Measurements from ENCODE around the gene ATG9A. TPM values are rescaled to one million over a fixed set of nuclear protein-coding genes. Genes with fewer than 3 reads are reported as not detected.

Gene ATG9A, protein sequence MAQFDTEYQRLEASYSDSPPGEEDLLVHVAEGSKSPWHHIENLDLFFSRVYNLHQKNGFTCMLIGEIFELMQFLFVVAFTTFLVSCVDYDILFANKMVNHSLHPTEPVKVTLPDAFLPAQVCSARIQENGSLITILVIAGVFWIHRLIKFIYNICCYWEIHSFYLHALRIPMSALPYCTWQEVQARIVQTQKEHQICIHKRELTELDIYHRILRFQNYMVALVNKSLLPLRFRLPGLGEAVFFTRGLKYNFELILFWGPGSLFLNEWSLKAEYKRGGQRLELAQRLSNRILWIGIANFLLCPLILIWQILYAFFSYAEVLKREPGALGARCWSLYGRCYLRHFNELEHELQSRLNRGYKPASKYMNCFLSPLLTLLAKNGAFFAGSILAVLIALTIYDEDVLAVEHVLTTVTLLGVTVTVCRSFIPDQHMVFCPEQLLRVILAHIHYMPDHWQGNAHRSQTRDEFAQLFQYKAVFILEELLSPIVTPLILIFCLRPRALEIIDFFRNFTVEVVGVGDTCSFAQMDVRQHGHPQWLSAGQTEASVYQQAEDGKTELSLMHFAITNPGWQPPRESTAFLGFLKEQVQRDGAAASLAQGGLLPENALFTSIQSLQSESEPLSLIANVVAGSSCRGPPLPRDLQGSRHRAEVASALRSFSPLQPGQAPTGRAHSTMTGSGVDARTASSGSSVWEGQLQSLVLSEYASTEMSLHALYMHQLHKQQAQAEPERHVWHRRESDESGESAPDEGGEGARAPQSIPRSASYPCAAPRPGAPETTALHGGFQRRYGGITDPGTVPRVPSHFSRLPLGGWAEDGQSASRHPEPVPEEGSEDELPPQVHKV
- 38.8 and 51.2 TPM in 2 replicates for total RNA-seq

DNA sequence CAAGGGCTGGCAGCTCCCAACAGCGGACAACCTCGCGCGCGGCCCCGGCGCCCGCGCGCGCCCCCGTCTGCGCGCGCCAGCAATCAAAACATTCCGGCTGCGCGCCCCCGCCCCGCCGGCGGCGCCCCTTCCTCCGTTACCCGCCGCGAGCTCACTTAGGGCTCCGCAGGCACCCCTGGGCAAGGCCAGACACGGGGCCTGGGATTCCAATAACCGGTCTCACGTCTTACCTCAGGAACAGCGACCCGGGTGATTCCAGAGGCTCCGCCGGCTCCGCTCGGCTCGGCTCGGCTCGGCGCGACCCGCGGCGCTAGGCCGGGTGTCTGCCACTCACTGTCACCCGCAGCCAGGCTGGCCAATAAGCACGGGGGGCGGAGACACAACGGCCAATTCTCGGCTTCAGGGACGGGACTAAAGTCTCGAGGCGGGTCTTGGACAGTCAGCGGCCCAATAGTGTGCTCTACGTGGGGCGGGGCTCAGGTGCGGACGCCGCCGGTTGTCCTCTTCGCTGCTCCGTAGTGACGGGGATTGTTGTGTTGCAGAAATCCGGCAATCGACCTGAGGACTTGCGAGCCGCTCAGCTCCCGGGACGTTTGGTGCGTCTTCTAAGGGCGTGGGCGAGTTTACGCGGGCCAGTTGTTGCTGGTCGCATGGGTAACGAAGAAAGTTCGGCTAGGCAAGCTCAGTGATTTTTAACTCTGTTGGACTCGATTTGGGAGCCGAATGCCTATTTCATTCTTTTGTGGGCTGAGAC, at the start of gene ATG9A, which contains the start of gene ANKZF1:
Gene ATG9A (minus strand): TSS at position 332 of the 754 bp plus-strand sequence. CDS start 1,612 bp downstream, outside the sequence.
Gene ANKZF1 (plus strand): TSS at position 502 of the 754 bp plus-strand sequence. CDS start 452 bp downstream, outside the sequence.

DNA sequence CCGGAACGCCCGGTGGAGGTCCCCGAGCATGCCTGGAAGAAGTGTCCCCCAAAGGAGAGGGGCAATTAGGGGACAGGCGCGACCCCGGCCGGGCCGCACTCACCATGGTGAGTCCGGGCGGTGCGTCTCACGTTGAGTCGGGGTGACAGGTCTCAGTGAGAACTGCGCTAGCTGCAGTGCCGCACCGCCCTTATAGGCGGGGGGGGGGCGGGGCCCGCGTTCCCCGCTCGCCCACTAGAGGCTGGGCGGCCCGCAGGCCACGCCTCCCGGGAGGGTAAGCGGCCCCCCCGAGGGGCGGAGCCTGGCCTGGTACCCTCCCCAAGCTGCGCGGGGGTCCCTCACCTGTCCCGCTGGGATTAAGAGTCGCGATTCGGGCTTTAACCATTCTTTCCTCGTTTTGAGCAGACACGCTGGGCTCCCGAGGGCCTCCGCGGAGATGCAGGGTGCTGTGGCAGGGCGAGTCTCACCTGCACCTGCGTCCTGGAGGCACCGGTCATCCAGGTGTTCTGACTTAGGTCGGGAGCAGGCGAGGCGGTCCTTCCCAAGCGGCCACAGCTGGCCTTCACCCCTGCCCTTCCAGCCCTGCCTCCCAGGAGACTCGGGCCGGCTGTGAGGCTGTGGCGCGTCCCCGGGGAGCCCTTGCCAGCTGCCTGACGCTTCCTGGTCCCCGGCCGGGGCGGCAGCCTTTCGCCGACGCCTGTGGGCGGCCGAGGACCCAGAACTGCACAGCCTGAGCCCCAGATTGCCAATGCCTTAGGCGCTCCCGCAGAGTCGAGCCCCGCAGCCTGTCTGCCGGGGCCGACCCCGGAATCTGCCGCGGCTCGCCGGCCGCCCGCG, 24.5 kb upstream of the ATG9A start, which contains the start of gene TUBA4A:
Gene TUBA4A (minus strand): TSS at position 166 of the 837 bp plus-strand sequence. CDS start 60 bp downstream, at position 106.

DNA sequence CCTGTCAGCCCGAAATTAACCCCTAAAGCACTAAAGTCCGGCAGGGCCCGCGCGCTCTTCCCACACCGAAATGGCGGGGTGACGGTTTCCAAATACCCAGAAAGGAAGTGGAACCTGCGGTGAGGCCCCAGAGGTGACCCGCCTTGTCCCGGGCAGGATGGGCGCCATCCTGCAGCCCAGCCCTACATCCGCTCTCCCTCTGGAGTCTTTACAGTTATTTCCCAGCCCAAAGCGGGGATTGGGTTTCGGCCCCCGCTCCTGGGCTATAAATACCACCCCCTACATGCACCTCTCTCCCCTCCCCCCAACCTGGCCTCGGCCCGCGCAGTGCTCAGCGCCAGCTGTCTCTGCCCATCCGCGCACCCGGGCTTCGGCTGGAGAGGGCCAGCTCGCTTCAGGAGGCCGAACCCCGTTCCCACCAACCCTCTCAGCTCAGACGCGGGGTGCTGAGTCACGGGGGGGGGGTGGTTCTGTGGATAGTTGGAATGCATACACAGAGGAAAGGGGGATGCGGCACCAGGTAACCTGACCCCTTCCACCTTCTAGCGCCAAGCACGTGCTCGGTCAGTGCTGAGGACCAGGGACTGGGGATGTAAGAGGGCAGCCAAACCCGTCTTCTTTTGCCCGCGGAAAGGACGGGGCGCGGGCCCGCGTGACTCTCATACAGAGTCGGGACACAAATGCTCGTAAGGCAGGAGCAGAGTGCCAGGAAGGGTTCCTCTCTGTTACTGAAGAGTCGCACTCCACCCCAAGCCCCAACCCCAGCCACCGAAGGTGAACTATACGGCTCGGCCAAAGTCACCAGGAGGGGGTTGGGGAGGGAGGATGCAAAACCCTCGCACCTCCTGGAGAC, 23.7 kb upstream of the ATG9A start, which contains the start of gene TUBA4B:
Gene TUBA4B (plus strand): TSS at position 344 of the 853 bp plus-strand sequence. CDS start 165 bp downstream, at position 509.

DNA sequence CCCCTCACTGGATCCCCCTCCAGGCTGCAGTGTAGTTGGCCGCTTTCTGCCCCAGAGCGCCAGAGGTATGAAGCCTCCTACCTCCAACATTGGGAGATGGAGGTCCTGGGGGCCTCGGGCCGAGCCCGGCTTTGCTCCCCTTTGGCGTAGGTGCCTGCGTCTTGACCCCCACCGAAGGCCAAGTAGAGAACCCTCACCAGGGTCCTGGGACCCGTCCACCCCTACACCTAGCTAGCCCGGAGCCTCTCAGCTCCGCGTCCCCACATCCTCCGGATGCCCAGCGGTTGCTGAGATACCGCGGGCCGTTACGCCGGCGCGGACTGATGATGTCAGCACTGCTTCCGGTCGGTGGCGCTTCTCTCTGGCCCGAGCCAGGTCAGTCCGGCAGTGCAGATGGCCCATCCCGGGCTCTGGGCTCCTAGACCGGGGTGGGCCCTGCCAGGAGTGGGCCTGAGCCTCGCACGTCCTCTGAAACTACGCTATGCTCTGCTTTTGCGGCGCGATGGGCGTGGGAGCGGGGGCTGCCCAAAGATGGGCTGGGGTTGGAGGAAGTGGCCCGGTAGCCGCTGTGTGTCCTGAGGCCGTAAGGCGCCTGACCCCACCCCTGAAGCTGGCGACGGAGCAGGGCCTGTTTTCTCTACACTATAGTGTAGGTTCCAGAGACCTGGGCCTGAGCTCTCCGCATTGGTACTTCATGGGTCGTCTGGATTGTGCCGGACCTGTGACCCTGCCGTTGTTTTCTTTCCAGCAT, 15.9 kb upstream of the ATG9A start, which contains the start of the genes GLB1L and STK16:
Gene GLB1L (minus strand): TSS at position 297 of the 751 bp plus-strand sequence. CDS start 1,871 bp downstream, outside the sequence.
Gene STK16 (plus strand): TSS at position 332 of the 751 bp plus-strand sequence. CDS start 521 bp downstream, outside the sequence.

DNA sequence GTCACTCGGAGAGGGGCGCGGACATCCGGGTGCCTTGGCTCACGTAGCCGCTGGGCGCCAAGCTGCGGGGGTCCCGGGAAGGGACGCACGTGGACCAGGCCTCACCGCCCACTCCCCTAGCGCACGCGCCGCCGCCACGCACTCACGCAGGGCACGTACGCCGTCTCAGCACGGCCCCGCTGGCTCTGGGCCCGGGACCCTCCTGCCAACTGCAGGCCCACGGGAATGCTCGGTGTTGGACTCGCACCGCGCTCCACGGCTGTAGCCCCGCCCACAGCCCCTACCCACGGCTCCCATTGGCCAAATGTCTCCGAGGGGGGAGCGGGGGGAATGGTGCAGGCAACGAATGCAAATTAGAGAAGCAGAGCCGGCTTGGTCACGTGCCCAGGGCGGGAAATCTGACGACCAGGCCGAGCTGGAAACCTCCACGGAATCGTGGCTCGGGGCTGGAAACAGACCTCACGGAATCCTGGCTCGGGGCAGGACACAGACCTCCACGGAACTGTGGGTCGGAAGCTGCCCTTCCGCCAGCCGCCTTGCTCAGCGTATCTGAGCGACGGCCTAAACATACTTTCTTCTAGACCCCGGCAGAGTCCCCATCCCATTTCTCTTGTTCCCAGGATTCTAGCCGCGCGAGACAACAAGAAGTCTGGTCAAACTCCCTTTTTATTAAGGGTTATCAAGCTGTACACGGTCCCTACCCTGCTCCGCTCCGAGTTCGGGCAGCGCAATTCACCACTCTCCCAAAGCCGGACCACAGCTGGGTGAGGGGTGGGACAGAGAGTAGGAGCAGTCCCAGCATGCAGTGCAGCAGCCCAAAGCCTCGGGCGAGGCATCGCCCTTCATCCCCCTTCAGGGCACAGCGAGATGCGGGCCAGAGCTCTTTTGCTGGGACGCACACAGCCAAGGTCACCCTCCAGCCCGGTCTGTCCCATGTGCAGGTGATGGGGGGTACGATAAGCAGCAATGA, 10.4 kb downstream of the ATG9A start, which contains the start of gene ABCB6:
Gene ABCB6 (minus strand): TSS at position 227 of the 970 bp plus-strand sequence. CDS start 285 bp downstream, outside the sequence.

DNA sequence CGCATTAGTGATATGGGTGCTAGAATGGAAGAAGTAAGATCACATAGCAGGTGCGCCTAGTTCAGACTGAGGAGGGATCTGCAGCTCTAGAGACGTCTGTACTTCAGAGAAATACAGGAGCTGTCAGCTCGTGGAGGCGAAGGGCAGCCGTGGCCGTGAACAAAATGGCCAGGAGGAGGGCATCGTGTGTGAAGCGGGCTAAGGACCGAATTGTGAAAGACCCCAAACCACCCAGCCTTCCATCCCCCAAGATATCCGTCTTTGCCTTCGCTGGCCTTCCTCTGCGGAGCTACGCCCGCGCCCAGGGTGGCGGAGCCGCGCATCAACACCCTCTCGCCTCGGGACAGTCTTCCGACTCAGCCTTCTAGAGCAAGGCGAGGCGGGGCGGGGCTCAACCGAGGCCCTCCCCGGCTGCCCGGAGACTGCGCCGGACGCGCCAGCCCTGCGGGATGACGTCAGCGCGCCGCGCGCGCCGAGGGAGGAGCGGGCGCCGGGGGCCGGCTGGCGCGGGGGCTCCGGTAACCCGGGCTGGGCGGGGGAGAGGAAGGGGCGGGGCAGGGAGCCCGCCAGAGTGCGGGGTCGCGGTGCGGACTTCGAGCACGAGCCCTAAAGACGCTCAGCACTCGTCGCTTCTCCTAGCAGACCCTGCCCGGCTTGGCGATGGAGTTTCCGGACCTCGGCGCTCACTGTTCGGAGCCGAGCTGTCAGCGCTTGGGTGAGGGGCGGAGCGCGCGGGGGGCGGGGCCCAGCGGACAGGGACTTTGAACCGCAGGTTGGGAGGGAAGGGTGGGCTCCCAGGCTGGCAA, 22.9 kb downstream of the ATG9A start, which contains the start of gene ZFAND2B:
Gene ZFAND2B (plus strand): TSS at position 455 of the 806 bp plus-strand sequence. CDS start 206 bp downstream, at position 661.

DNA sequence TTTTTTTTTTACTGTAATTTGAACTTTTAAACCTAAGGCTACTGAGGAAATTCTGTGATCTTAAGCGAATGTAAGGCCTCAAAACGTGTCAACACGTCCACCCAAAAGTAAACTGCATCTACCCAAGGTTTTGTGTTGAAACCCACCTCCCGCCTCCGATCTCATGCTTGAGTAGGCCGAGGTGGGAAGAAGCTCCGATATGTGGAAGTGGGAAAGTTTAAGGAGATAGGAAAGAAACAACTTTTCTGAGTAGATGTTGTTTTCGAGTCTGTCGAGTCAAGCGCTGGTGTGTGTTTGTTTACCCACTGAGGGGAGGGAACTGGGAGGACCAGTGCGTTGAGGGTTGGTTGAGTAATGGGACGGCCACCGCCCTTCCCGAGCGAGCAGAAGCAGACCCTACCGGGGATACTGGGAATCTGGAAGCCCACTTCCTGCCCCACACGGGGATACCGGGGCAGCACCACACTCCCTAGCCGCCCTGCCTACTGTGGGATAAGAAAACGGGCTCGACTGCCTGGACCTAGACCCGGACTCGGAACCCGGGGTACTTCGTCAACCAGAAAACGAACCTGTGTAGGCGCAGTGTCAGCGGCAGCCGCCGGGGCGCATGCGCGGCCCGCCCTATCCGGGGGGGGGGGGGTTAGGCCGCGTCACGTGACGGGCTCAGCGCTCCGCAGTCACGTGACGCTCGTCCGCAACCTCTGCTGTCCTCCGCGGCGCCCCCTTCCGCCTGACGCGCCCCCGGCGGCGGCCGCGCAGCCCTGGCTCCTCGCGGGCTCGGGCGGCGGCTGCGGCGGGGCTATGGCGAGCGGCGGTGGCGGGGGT, 51.7 kb downstream of the ATG9A start, which contains the start of gene RETREG2:
Gene RETREG2 (plus strand): TSS at position 724 of the 825 bp plus-strand sequence. CDS start 78 bp downstream, at position 802.

DNA sequence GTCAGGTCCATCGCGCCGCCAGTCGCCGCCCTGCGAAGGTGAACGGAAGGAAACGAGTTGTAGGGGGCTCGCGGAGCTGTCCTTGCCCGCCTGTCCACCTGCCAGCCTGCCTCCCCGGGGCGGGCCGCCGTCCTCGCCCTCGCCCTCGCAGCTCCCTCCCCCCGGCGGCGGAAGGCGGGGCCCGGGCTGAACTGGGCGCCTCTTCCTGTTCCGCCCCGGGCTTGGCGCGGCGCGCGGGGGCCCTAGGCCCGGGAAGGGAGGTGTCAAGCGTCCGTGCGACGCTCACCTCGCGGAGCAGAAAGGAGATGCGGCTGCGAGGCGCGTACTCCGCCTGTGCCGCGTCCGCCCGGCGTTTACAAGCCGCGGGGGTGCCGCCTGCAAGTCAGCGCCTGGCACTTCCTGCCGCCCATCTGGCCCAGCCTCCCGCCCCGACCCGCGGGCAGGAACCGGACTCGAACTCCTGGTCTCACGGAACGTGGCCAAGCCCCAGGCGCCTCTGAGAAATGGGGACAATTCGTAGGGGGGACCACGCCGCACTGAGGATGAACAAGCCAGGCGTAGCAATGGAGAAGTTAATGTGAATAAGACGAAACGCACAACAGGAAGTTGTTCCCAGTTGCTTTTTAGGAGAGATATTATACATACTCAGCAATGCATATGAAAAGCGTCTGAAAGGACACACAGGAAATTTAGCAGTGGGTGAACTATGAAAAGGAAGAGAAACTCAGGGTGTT, 52.5 kb downstream of the ATG9A start, which contains the start of gene CNPPD1:
Gene CNPPD1 (minus strand): TSS at position 108 of the 734 bp plus-strand sequence. CDS start 97 bp downstream, at position 11.

DNA sequence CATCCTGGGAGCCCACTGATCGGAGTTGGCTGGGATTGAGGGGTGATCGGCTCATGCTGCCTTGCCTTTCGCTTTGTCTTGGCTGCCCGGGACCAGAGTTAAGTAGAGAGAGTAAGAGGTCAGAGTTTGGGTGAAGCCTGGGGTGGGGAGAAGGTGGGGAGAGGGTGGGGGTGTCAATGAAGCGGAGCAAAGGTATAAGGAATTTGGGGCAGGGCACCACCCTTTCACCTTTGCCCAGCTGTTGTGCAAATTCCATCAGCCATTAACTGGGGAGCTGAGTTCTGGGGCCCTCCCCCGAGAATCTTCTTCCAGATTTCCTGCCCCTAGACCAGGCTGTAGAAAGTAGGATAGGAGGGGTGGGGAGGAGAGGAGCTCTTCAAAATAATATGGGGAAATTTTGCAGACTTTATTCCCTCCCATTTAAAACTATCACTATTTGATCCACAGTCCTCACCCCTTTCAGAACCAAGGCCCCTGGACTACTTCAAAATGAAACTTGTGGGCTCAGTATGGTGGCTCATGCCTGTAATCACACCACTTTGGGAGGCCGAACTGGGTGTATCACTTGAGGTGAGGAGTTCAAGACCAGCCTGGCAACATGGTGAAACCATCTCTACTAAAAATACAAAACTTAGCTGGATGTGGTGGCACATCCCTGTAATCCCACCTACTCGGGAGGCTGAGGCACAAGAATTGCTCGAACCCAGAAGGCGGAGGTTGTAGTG, 59.3 kb downstream of the ATG9A start, which contains the start of gene SLC23A3:
Gene SLC23A3 (minus strand): TSS at position 100 of the 725 bp plus-strand sequence. CDS start 45 bp downstream, at position 55.

Other genes starting within 250 kb of the ATG9A start
- gene FEV, start 244.5 kb downstream of the ATG9A start, total RNA-seq = not detected in 2 replicates
- gene CRYBA2, start 236.2 kb downstream of the ATG9A start, total RNA-seq = not detected in 2 replicates
- not detected in 2 replicates for gene CFAP65, start 188.1 kb downstream of the ATG9A start, total RNA-seq
- not detected in 2 replicates for gene IHH, start 168.7 kb downstream of the ATG9A start, total RNA-seq
- gene NHEJ1, start 68.8 kb downstream of the ATG9A start, total RNA-seq = 12.4 and 12.6 TPM in 2 replicates
- 0.21 and 0.28 TPM in 2 replicates for gene SLC23A3, start 59.6 kb downstream of the ATG9A start, total RNA-seq
- gene CNPPD1, start 52.7 kb downstream of the ATG9A start, total RNA-seq = 42.9 and 50.6 TPM in 2 replicates
- gene RETREG2, start 51.4 kb downstream of the ATG9A start, total RNA-seq = 34.1 and 43.3 TPM in 2 replicates
- gene ZFAND2B, start 22.9 kb downstream of the ATG9A start, total RNA-seq = 23.5 and 31.5 TPM in 2 replicates
- 23.6 and 25.6 TPM in 2 replicates for gene ABCB6, start 10.7 kb downstream of the ATG9A start, total RNA-seq
- gene ANKZF1, start 170 bp upstream of the ATG9A start, total RNA-seq = 22.5 and 24.5 TPM in 2 replicates
- 5.9 and 7.4 TPM in 2 replicates for gene GLB1L, start 15.8 kb upstream of the ATG9A start, total RNA-seq
- gene STK16, start 15.8 kb upstream of the ATG9A start, total RNA-seq = 9.9 and 10.2 TPM in 2 replicates
- gene TUBA4B, start 23.6 kb upstream of the ATG9A start, total RNA-seq = not detected in 2 replicates
- gene TUBA4A, start 24.3 kb upstream of the ATG9A start, total RNA-seq = 330 and 647 TPM in 2 replicates
- 42.6 and 50.6 TPM in 2 replicates for gene DNAJB2, start 49.7 kb upstream of the ATG9A start, total RNA-seq
- gene PTPRN, start 79.8 kb upstream of the ATG9A start, total RNA-seq = 0.49 TPM in 1 of 2 replicates, not detected in the other
- not detected in 2 replicates for gene RESP18, start 103.1 kb upstream of the ATG9A start, total RNA-seq
- gene DNPEP, start 158.3 kb upstream of the ATG9A start, total RNA-seq = 35.7 and 41.8 TPM in 2 replicates
- gene DES, start 188.7 kb upstream of the ATG9A start, total RNA-seq = not detected in 2 replicates
- 7.5 and 9.0 TPM in 2 replicates for gene SPEG, start 205.2 kb upstream of the ATG9A start, total RNA-seq

Measured in airway epithelial cell (primary cell).